Measurements from ENCODE around the gene SLC39A7.
"Not testable (repeated sequence)": the region's sequence is repeated elsewhere in the genome, so short reads cannot be mapped to it uniquely, and the experiment has no call there.

The SLC39A7 gene

GRCh38 chr6:33206864-33207551 lies 6.3 kb downstream of the SLC39A7 start:
- DNase-seq = no peak

DNA sequence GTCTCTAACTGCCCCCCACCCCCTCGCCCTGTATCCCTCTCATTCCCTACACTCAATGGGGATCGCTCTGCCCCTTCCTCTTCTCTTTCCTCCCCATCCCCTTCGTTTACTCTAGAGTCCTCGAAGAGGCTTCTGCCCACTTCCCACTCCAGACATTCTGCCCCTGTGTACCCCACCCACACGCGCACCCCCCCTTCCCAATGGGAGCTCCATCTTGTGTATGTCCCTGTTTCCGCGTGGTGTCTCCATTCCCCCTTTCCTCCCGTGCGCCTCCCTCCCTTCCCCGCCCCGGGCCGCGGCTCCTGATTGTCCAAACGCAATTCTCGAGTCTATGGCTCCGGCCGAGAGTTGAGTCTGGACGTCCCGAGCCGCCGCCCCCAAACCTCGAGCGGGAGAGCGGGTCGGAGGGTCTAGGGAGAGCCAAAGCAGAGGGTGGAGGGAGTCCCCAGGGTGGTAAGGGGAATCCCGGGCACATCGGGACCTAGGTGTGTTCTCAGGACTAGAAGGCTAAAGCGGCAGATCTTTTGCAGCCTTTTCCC lies 7.0 kb downstream of the SLC39A7 start:
- no peak for DNase-seq

DNA sequence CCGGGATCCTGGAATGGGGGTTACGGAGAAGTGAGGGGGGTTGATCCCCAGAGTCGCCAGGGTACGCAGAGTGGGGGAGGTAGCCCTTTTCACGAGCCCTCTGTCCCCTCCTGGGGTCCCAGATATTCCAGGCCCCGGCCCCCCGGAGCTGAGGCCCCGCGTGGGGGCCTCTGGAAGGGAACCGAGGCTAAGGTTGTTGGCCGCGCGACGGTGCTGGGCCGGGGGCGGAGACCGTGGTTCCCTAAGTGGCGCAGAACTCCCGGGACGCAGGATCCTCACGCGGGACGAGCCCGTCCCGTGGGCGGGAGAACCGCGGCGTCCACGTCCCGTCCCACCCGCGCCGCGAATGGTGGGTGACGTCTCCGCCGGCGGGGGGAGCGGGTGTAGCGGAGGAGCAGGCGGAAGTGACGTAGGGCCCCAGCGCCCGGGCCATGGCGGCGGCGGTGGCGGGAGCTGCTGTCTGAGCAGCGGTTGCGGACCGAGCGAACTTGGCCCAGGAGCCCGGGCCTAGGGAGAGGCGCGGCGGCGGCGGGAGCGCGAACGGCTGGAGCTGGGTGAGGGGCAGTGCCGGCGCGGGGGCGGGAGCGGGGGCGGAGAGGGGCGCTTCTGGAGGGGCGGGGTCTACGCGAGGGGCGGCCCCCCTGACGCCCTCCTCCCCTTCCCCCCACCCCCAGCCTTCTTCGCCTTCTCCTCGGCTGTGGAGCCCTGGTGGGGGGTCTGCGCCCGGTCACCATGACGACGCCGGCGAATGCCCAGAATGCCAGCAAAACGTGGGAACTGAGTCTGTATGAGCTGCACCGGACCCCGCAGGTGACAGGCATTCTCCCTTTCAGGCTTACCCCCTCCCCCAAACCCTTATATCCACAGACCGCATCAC lies 7.7 kb downstream of the SLC39A7 start, which contains the start of gene RING1:
Gene RING1, plus strand, starts transcription at position 410 of the 877 bp plus-strand sequence. Its CDS starts 323 bp downstream, at position 733.
- peak; percentile 64 for DNase-seq

DNA sequence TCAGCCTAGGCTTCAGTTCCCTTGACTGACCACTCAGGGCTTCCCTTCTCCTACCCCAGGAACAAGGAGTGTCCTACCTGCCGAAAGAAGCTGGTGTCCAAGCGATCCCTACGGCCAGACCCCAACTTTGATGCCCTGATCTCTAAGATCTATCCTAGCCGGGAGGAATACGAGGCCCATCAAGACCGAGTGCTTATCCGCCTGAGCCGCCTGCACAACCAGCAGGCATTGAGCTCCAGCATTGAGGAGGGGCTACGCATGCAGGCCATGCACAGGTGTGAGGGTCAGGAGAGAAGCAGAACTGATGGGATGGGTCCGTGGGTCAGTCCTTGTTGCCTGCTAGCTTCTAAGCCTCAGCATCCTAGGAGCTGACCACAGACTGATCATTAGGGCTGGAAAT lies 9.2 kb downstream of the SLC39A7 start:
- no peak for DNase-seq

DNA sequence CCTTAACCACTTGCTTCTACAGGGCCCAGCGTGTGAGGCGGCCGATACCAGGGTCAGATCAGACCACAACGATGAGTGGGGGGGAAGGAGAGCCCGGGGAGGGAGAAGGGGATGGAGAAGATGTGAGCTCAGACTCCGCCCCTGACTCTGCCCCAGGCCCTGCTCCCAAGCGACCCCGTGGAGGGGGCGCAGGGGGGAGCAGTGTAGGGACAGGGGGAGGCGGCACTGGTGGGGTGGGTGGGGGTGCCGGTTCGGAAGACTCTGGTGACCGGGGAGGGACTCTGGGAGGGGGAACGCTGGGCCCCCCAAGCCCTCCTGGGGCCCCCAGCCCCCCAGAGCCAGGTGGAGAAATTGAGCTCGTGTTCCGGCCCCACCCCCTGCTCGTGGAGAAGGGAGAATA lies 10.5 kb downstream of the SLC39A7 start:
- no peak for DNase-seq

DNA sequence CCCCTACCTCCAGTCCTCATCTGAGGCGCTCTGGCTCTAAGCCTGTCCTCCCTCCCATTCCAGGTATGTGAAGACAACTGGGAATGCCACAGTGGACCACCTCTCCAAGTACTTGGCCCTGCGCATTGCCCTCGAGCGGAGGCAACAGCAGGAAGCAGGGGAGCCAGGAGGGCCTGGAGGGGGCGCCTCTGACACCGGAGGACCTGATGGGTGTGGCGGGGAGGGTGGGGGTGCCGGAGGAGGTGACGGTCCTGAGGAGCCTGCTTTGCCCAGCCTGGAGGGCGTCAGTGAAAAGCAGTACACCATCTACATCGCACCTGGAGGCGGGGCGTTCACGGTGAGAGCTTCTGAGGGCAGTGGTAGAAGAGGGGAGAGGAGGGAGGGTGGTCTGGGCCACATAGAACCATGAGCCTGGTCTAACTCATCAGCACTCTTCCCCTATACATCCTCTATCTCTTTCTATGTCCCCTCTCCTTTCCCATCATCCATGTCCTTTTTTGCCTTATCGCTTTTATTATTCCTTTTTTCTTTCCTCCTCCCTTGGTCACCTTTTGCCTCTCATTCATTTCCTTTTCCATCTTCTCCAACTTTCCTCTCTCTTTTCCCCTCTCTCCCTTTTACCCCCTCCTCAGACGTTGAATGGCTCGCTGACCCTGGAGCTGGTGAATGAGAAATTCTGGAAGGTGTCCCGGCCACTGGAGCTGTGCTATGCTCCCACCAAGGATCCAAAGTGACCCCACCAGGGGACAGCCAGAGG lies 11.2 kb downstream of the SLC39A7 start:
- DNase-seq = no peak

- no peak for DNase-seq
These were observed 12.1 kb downstream of the SLC39A7 start for GRCh38 chr6:33212857-33213165.

- DNase-seq = no peak
These were observed 12.7 kb downstream of the SLC39A7 start for GRCh38 chr6:33213166-33213988.

DNA sequence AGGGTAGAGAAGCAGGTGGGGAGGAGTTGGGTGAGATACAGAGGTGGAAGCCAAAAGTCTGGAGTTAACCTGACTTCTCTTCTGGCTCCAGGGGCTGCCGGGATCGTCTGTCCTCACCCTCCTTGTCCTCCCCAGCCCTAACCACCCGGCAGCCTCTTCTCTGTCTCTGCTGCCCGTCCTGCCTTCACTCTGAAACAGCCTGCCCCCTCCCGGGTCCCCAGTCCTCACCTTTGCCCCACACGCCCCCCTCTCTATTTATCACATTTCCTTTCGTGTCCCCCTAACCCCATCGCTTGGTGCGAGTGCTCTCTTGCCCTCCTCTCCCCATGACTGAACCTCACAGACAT lies 13.3 kb downstream of the SLC39A7 start:
- no peak for DNase-seq

DNA sequence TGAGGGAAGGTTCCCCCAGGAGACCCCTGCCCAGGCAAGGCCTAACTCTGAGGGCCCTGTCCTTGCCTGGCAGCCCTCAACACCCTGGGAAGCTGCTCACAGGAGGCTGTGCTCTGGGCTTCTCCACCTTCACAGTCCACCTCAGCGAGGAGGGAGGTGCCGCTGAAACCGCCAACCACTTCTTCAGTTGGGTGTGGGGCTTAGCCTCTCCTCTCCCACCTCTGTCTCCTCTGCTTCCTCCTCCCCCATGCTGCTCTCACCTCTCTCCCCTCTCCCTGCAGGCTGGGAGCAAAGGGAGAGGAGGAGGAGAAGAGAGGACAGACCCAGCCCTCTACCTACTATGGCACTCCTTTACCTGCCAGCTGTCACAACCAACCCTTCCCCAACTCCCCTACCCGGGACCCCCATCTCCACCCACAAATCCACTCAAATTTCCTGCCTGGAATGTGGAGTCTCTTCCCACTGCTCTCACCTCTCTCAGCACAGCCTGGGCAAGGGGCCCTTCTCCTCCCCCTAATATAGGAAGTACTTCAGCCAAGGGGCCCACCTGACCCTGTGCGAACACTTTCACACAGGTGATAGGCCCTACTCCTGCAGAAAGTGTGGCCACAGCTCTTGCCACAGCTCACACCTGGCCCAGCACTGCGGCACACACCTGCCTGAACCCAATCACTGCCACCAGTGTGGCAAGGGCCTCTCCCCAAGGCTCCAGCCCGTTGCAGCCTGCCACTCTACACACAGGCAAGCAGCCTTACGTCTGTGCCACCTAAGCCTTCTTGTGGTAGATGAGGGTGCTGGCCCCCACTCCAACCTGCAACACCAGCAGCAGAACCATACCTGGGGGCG lies 14.8 kb downstream of the SLC39A7 start:
- no peak for DNase-seq

GRCh38 chr6:33216117-33216649 lies 15.5 kb downstream of the SLC39A7 start:
- no peak for DNase-seq

DNA sequence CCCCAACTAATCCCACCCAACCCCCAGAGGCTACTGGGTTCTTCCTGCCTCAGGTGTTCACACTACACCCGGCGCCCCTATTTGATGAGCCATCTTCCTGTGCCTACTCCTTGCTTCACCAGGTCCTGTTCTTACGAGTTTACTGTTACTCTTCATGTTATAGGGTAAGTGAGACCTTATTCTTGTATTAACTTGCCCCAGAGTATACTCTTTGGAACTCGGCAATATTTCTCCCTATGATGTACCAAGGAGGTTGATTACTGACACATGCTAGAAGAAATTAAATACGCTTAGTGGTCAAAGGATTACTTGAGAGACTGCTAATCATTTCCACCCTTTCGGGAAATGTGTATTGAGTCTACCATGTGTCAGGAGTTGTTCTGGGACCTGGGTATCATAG lies 16.6 kb downstream of the SLC39A7 start:
- DNase-seq = no peak

GRCh38 chr6:33217681-33218080 lies 17.0 kb downstream of the SLC39A7 start:
- DNase-seq = no peak

DNA sequence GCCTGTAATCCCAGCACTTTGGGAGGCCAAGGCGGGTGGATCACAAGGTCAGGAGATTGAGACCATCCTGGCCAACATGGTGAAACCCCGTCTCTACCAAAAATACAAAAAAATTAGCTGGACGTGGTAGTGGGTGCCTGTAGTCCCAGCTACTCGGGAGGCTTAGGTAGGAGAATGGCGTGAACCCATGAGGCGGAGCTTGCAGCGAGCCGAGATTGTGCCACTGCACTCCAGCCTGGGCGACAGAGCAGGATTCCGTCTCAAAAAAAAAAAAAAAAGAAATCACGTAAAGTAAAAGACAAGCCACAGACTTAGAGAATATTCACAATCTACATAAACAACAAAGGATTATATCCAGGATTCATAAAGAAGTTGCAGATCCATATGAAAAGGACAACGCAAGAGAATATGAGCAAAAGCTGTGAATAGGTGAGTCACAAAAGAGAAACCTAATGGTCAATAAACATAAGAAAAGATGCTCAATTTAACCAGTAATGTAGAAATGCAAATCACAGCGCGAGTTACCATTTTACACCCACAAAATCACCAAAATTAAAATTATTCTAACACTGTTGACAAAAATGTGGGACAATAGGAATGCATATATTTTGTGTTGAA lies 25.9 kb downstream of the SLC39A7 start:
- not testable (repeated sequence) for DNase-seq

DNA sequence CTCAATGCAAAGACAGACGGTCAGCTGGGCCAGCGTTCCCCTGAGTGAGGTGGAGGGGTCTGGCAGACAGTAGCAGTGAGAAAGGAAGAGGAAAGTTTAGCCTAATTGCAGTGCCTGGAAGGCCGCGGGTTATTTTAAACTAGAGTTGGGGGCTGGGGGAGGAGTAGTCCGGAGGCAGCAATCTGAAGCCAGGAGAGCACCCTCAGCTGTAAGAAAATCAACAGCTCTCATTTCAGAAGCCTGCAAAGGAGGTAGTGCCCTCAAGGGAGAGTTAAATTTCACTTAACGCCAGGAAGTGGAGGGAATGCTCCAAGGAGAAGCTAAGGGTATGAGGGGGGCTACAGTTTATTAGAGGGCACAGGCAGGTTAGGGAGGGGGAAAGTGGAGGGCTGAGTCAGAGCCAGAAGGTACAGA lies 34.6 kb downstream of the SLC39A7 start:
- peak; percentile 55 for DNase-seq

GRCh38 chr6:33236328-33236727 lies 35.7 kb downstream of the SLC39A7 start:
- no peak for DNase-seq

- DNase-seq = no peak
These were observed 36.2 kb downstream of the SLC39A7 start for GRCh38 chr6:33236852-33237251.

DNA sequence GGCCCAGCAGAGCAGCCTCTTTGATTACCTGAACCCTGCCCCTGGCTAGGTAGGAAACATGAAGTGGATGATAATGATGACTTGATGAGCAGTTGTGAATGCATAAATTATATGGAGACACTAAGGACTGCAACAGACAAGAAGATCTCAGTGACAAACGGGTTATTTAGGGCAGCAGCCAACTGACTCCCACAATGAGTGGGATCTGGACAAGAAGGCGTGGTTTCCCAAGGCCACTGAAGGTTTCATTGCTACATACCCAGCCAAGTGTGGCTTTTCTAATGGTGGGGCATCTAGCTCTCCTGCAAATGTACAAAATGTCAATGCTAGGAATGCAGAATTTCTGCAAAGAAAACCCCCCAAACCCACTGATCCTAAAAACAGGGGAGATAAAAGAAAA lies 37.1 kb downstream of the SLC39A7 start:
- DNase-seq = no peak

GRCh38 chr6:33241968-33242367 lies 41.3 kb downstream of the SLC39A7 start:
- DNase-seq = no peak

GRCh38 chr6:33243476-33243875 lies 42.8 kb downstream of the SLC39A7 start:
- DNase-seq = no peak
